ENCODE data around the gene TNK2. TPM values are rescaled to one million over a fixed set of nuclear protein-coding genes. Genes with fewer than 3 reads are reported as not detected.

The TNK2 gene
- total RNA-seq, 2 experiments from 2014 or later: 43.6 to 92.1 TPM

- no peaks in the 10 kb centered on the region; the same call in 1 of the 2 replicates for H3K79me2 ChIP-seq (ENCODE audit: insufficient read depth, low read depth, low read length)
- intact Hi-C loops (cut with micrococcal nuclease; ENCODE audit: unreplicated experiment): loop anchor here (1.0 kb wide), 1 partner anchor 11 kb away; no protein-coding TSS in a partner anchor
- ChIA-PET CTCF (ENCODE audit: unreplicated experiment) (interaction anchor here (1.0 kb wide), 2 partner anchors 11 to 17 kb away, joined by 4 to 5 read pairs; no protein-coding TSS in a partner anchor), POLR2A (interaction anchor here (1.2 to 4.7 kb wide), 3 partner anchors 11 to 19 kb away, joined by 3 to 38 read pairs (median 4); partner anchors contain the start of gene TNK2)
- no TSS peak for BruUV-seq (replicated peaks)
- peak overlapping the region; percentile 88 for H3K4me3 ChIP-seq (ENCODE audit: low read depth, low read length, poor library complexity, severe bottlenecking)
- TF ChIP-seq CTCF (conservative IDR thresholded peaks at IDR 0.05; ENCODE audit: low read length) (no peak), EZH2phosphoT487 (IDR thresholded peaks at IDR 0.05; ENCODE audit: borderline replicate concordance, low read depth, low read length) (no peak)
- H2AFZ ChIP-seq (ENCODE audit: low read length): peak overlapping the region; percentile 16; the same call in 1 of the 2 replicates
- H3K4me2 ChIP-seq (ENCODE audit: low read length): peak overlapping the region; percentile 86
- DNase-seq (ENCODE audit: low spot score): peak; percentile 19
- no peaks in the 10 kb centered on the region for H3K9me2 ChIP-seq (ENCODE audit: insufficient read depth, low read length)
- peak overlapping the region; percentile 68 for H3K27ac ChIP-seq (ENCODE audit: low read depth, low read length, poor library complexity, severe bottlenecking)
- H3K9me3 ChIP-seq (ENCODE audit: low read length): no peaks in the 10 kb centered on the region
- no peaks in the 10 kb centered on the region for H4K20me1 ChIP-seq (ENCODE audit: insufficient read depth, low read length)
- peaks cover 59% of the 10 kb centered on the region for H3K4me1 ChIP-seq (ENCODE audit: insufficient read depth, low read length, poor library complexity, severe bottlenecking)
- H3K36me3 ChIP-seq (ENCODE audit: insufficient read depth, low read length): no peaks in the 10 kb centered on the region
Observed at GRCh38 chr3:195896361-195897080, 11.8 kb downstream of the TNK2 start.

DNA sequence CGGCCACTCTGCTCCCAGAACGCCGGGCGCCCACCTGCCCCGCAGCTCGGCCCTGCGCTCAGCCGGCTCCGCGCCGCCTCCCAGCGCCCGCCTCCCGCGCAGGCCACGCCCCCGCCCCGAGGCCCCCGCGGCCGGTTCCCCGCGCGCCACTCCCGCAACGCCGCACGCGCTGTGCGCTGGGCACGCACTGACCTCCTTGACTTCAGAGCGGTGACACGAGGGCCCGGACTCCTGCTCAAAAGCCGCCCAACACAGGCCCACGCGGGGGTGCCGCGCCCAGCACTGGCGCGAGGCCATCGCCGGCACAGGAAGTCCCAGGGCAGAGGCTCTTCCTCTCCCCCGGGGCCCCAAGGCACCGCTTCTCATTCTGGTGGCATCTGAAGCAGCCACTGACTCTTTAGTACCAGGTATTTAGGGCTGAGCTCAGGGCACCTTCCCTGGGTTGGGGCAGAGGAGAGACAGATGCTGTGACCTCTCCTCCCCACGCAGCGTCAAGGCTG, 12.4 kb downstream of the TNK2 start:
- no peak for TF ChIP-seq CTCF (conservative IDR thresholded peaks at IDR 0.05; ENCODE audit: low read length)
- no peak for TF ChIP-seq EZH2phosphoT487 (IDR thresholded peaks at IDR 0.05; ENCODE audit: borderline replicate concordance, low read depth, low read length)
- BruUV-seq (replicated peaks): no TSS peak
- H3K27ac ChIP-seq (ENCODE audit: low read depth, low read length, poor library complexity, severe bottlenecking): peak overlapping the region; percentile 68
- POLR2A ChIA-PET: interaction anchor here (1.2 to 4.7 kb wide), 3 partner anchors 11 to 20 kb away, joined by 3 to 38 read pairs (median 4); partner anchors contain the start of gene TNK2
- no peaks in the 10 kb centered on the region for H4K20me1 ChIP-seq (ENCODE audit: insufficient read depth, low read length)
- peak overlapping the region; percentile 86 for H3K4me2 ChIP-seq (ENCODE audit: low read length)
- peaks cover 54% of the 10 kb centered on the region for H3K4me1 ChIP-seq (ENCODE audit: insufficient read depth, low read length, poor library complexity, severe bottlenecking)
- H3K9me3 ChIP-seq (ENCODE audit: low read length): no peaks in the 10 kb centered on the region
- CTCF ChIA-PET (ENCODE audit: unreplicated experiment): interaction anchor here (1.0 kb wide), 2 partner anchors 11 to 18 kb away, joined by 4 to 5 read pairs; no protein-coding TSS in a partner anchor
- intact Hi-C loops (cut with micrococcal nuclease; ENCODE audit: unreplicated experiment): loop anchor here (1.0 kb wide), 2 partner anchors 11 to 19 kb away; no protein-coding TSS in a partner anchor
- H3K36me3 ChIP-seq (ENCODE audit: insufficient read depth, low read length): no peaks in the 10 kb centered on the region
- H3K79me2 ChIP-seq (ENCODE audit: insufficient read depth, low read depth, low read length): no peaks in the 10 kb centered on the region; the same call in 1 of the 2 replicates
- peak overlapping the region; percentile 88 for H3K4me3 ChIP-seq (ENCODE audit: low read depth, low read length, poor library complexity, severe bottlenecking)
- H2AFZ ChIP-seq (ENCODE audit: low read length): peak overlapping the region; percentile 16; the same call in 1 of the 2 replicates
- peak; percentile 79 for DNase-seq (ENCODE audit: low spot score)
- H3K9me2 ChIP-seq (ENCODE audit: insufficient read depth, low read length): no peaks in the 10 kb centered on the region

All from OCI-LY7 (cell line).